Liver (tissue), 9 donors: ENCODE measurements around the gene WDFY1. TPM values are rescaled to one million over a fixed set of nuclear protein-coding genes. Genes with fewer than 3 reads are reported as not detected.

ENCODE experiments used
- DNase-seq: peaks from one replicate; pipeline ENCODE4 v3.0.0-alpha.2; 2017; ENCODE audit warnings: low spot score
- H3K27ac ChIP-seq, 2 donors: one replicate each; pipeline ENCODE4 v1.7.0; 2013; ENCODE audit warnings: inconsistent platforms in 2 of 2, low read length in 2 of 2, control low read depth in 1 of 2, low read depth in 1 of 2, mild to moderate bottlenecking in 1 of 2
- H3K27me3 ChIP-seq, 4 donors: one replicate each; pipeline versions ENCODE4 v1.6.1 to v1.7.0; 2013; ENCODE audit warnings: low read length in 3 of 4, inconsistent platforms in 1 of 4, mild to moderate bottlenecking in 1 of 4, moderate library complexity in 1 of 4; ENCODE audit not compliant: control insufficient read depth in 4 of 4, insufficient read depth in 4 of 4
- H3K36me3 ChIP-seq, 4 donors: one replicate each; pipeline versions ENCODE4 v1.6.1 to v1.7.0; 2013; ENCODE audit warnings: low read length in 3 of 4, mild to moderate bottlenecking in 3 of 4, low read depth in 1 of 4, moderate library complexity in 1 of 4; ENCODE audit not compliant: control insufficient read depth in 4 of 4, insufficient read depth in 3 of 4
- H3K4me1 ChIP-seq, 4 donors: one replicate each; pipeline versions ENCODE4 v1.6.1 to v1.7.0; 2013; ENCODE audit warnings: low read length in 3 of 4, mild to moderate bottlenecking in 3 of 4, moderate library complexity in 1 of 4; ENCODE audit not compliant: control insufficient read depth in 4 of 4, insufficient read depth in 4 of 4
- H3K4me3 ChIP-seq, 3 donors: one replicate each; pipeline versions ENCODE4 v1.6.1 to v1.7.0; 2013; ENCODE audit warnings: low read length in 3 of 3, control low read depth in 1 of 3, low read depth in 1 of 3, mild to moderate bottlenecking in 1 of 3
- H3K9ac ChIP-seq, 2 donors: one replicate each; pipeline ENCODE4 v1.7.0; 2013; ENCODE audit warnings: low read length in 2 of 2, mild to moderate bottlenecking in 2 of 2, moderate library complexity in 2 of 2, control low read depth in 1 of 2, low read depth in 1 of 2
- H3K9me3 ChIP-seq, 4 donors: one replicate each; pipeline versions ENCODE4 v1.6.1 to v1.7.0; 2013; ENCODE audit warnings: low read length in 3 of 4; ENCODE audit not compliant: control insufficient read depth in 4 of 4
- ATF3 ChIP-seq: IDR thresholded peaks from 2 replicates; pipeline ENCODE4 v1.6.1; 2016; ENCODE audit warnings: antibody characterized with exemption
- CTCF ChIP-seq: fragments of 150-350 bp; IDR thresholded peaks from 2 replicates; pipeline ENCODE4 v1.5.1; 2017; ENCODE audit warnings: improper control_type of control experiment, low read depth, low read length; ENCODE audit not compliant: missing input control
- EGR1 ChIP-seq, 2 donors: IDR thresholded peaks; 2 replicates each; pipeline ENCODE4 v1.6.1; 2016 to 2018; ENCODE audit warnings: antibody characterized with exemption in 2 of 2, low read depth in 2 of 2
- FOXA1 ChIP-seq: IDR thresholded peaks from 2 replicates; pipeline ENCODE4 v1.6.1; 2016; ENCODE audit warnings: antibody characterized with exemption
- FOXA2 ChIP-seq: IDR thresholded peaks from 2 replicates; pipeline ENCODE4 v1.6.1; 2016; ENCODE audit warnings: antibody characterized with exemption
- GABPA ChIP-seq, 2 donors: IDR thresholded peaks in 1 of 2; conservative IDR thresholded peaks in 1 of 2; 2 replicates each; pipeline ENCODE4 v1.6.1; 2016; ENCODE audit warnings: antibody characterized with exemption in 2 of 2, mild to moderate bottlenecking in 1 of 2, moderate library complexity in 1 of 2
- HNF4A ChIP-seq, 2 donors: conservative IDR thresholded peaks; 2 replicates each; pipeline ENCODE4 v1.6.1; 2016; ENCODE audit warnings: antibody characterized with exemption in 2 of 2, mild to moderate bottlenecking in 2 of 2
- HNF4G ChIP-seq: IDR thresholded peaks from 2 replicates; pipeline ENCODE4 v1.6.1; 2016; ENCODE audit warnings: antibody characterized with exemption
- JUND ChIP-seq, 2 donors: IDR thresholded peaks; 2 replicates each; pipeline ENCODE4 v1.6.1; 2016; ENCODE audit warnings: antibody characterized with exemption in 2 of 2
- MAX ChIP-seq: IDR thresholded peaks from 2 replicates; pipeline ENCODE4 v1.6.1; 2016; ENCODE audit warnings: antibody characterized with exemption
- NR2F2 ChIP-seq: IDR thresholded peaks from 2 replicates; pipeline ENCODE4 v1.6.1; 2016; ENCODE audit warnings: antibody characterized with exemption
- RAD21 ChIP-seq, 2 donors: IDR thresholded peaks; 2 replicates each; pipeline ENCODE4 v1.6.1; 2016; ENCODE audit warnings: antibody characterized with exemption in 2 of 2, mild to moderate bottlenecking in 2 of 2
- REST ChIP-seq: IDR thresholded peaks from 2 replicates; pipeline ENCODE4 v1.6.1; 2016; ENCODE audit warnings: antibody characterized with exemption, mild to moderate bottlenecking
- RXRA ChIP-seq, 2 donors: IDR thresholded peaks; 2 replicates each; pipeline ENCODE4 v1.6.1; 2017 to 2018; ENCODE audit warnings: antibody characterized with exemption in 2 of 2, mild to moderate bottlenecking in 1 of 2
- SP1 ChIP-seq: IDR thresholded peaks from 2 replicates; pipeline ENCODE4 v1.6.1; 2018; ENCODE audit warnings: antibody characterized with exemption, mild to moderate bottlenecking
- TAF1 ChIP-seq: conservative IDR thresholded peaks from 2 replicates; pipeline ENCODE4 v1.6.1; 2016; ENCODE audit warnings: antibody characterized with exemption, mild to moderate bottlenecking
- YY1 ChIP-seq: IDR thresholded peaks from 2 replicates; pipeline ENCODE4 v1.6.1; 2016; ENCODE audit warnings: antibody characterized with exemption, mild to moderate bottlenecking
- ZBTB33 ChIP-seq: IDR thresholded peaks from 2 replicates; pipeline ENCODE4 v1.6.1; 2016; ENCODE audit warnings: antibody characterized with exemption
- WGBS: extraction: QIAGEN DNeasy Blood & Tissue Kit; methylation state at CpG from one replicate; pipeline ENCODE4 v1.1.7; 2013; 5-methylcytosine and 5-hydroxymethylcytosine counted together
- polyA plus RNA-seq, 2 donors: library from polyadenylated mRNA; stranded (reverse) in 1 of 2; unstranded in 1 of 2; fragments of 200-250 nt in 1 of 2; fragments of >200 nt in 1 of 2; fragmentation: Nextera tagmentation in 1 of 2; extraction: Ambion mirVana in 1 of 2; gene quantifications; one replicate each; pipeline versions ENCODE4 v1.2.1 to v1.2.3, GENCODE V29; 2013 to 2015
- total RNA-seq, 2 donors: library from RNA; depleted of rRNA; stranded (reverse); fragments of >200 nt; gene quantifications; one replicate each; pipeline ENCODE4 v1.2.3, GENCODE V29; 2014
- donor health status: healthy.
- donor health status: healthy.
- donor health status: healthy.
- donor health status: healthy.
- donor health status: healthy.

The WDFY1 gene
- total and polyA plus RNA-seq, 4 donors = 12.0 to 34.2 (median 24.1) TPM

GRCh38 chr2:223847410-223847809, 97.7 kb downstream of the WDFY1 start:
- TF ChIP-seq MAX (no peak), FOXA2 (no peak), JUND (IDR thresholded peaks at IDR 0.05) (no peak), ZBTB33 (no peak), SP1 (no peak), CTCF (no peak), RAD21 (IDR thresholded peaks at IDR 0.05) (no peak), RXRA (IDR thresholded peaks at IDR 0.05) (no peak), NR2F2 (no peak), HNF4A (conservative IDR thresholded peaks at IDR 0.05) (no peak), ATF3 (no peak), EGR1 (IDR thresholded peaks at IDR 0.05; ENCODE audit: low read depth in 2 of 2) (no peak), HNF4G (no peak), YY1 (no peak), FOXA1 (no peak), REST (no peak)
- Histone ChIP-seq H3K4me1 (no peaks in the 10 kb centered on the region), H3K4me3 (no peak overlapping the region), H3K9me3 (no peaks in the 10 kb centered on the region), H3K27ac (no peak overlapping the region), H3K36me3 (peaks cover 0 to 2% (median 0%) of the 10 kb centered on the region in 4 donors), H3K9ac (no peak overlapping the region), H3K27me3 (no peaks in the 10 kb centered on the region)
- 96% methylated on average over 7 of the region's 7 CpGs for WGBS
- DNase-seq = no peak

- Histone ChIP-seq H3K27me3 (no peaks in the 10 kb centered on the region), H3K27ac (no peak overlapping the region), H3K36me3 (peaks cover 0 to 2% (median 0%) of the 10 kb centered on the region in 4 donors), H3K4me3 (no peak overlapping the region), H3K9ac (no peak overlapping the region), H3K9me3 (no peaks in the 10 kb centered on the region), H3K4me1 (no peaks in the 10 kb centered on the region)
- no peak for DNase-seq
- 93% methylated on average over 1 of the region's 1 CpG for WGBS
- TF ChIP-seq RAD21 (IDR thresholded peaks at IDR 0.05) = no peak
- no peak for TF ChIP-seq GABPA (IDR thresholded peaks at IDR 0.05 in 1 of 2, conservative IDR thresholded peaks at IDR 0.05 in 1 of 2)
- no peak for TF ChIP-seq YY1
- TF ChIP-seq RXRA (IDR thresholded peaks at IDR 0.05) = no peak
- TF ChIP-seq NR2F2 = no peak
- no peak for TF ChIP-seq ZBTB33
- no peak for TF ChIP-seq REST
- no peak for TF ChIP-seq FOXA1
- no peak for TF ChIP-seq ATF3
- TF ChIP-seq TAF1 = no peak
- no peak for TF ChIP-seq MAX
These were observed 98.6 kb downstream of the WDFY1 start for GRCh38 chr2:223846515-223846914.
